Loucy (cell line): ENCODE measurements around the gene PNPLA7.

Experiments
- CTCF ChIP-seq: fragments of 200-600 bp; sonication (generic); conservative IDR thresholded peaks from 2 replicates; pipeline ENCODE4 v1.5.1; 2014; ENCODE audit warnings: mild to moderate bottlenecking, antibody characterized with exemption, low read length
- EZH2phosphoT487 ChIP-seq: fragments of 200-600 bp; IDR thresholded peaks from 2 replicates; pipeline ENCODE4 v1.6.1; 2018; ENCODE audit warnings: antibody characterized with exemption, mild to moderate bottlenecking, moderate library complexity, borderline replicate concordance

- no peak for TF ChIP-seq CTCF
- no peak for TF ChIP-seq EZH2phosphoT487
Observed at GRCh38 chr9:137544176-137544760, 5.9 kb downstream of the PNPLA7 start.
